ENCODE measurements around the gene KRTAP4-7.

GRCh38 chr17:41096055-41096454, 12.1 kb downstream of the KRTAP4-7 start:
- TF ChIP-seq CTCF (IDR thresholded peaks at IDR 0.05), result no peak
- no peak for TF ChIP-seq POLR2A (IDR thresholded peaks at IDR 0.05)
